Measurements from ENCODE around the gene MFN2.

MFN2 gene

DNA sequence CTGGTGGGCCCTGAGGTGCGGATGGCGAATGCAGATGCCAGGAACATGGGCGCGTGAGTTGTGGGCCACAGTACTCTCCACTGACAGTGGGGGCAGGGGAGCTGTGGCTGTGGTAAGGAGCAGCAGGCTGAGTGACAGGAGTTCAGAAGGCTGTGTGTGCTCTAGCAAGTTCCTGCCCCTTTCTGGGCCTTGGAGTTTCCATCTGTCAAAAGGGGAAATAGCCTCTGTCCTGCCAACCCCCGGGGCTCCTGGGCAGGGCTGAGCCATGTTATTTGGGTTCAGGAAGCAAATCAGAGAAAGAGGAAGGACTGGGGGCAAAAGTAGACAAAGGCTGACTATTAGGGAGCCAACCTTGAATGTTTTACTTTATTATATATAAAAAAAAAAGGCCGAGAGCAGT, 19.5 kb upstream of the MFN2 start:
- DNase-seq (ENCODE audit: low read depth) = no peak

DNA sequence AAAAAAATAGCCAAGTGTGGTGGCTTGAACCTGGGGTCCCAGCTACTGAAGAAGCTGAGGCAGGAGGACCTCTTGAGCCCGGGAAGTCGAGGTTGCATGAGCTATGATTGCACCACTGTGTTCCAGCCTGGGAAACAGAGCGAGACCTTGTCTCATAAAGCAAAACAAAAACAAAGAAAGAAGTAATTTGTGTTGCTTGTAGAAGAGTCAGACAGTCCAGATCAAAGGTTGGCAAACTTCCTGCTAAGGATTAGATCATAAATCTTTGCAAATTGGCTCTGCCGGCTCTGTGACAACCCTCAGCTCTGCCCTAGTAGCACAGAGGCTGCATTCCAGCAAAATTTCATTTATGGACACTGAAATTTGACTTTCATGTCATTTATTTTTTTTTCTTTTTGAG, 19.0 kb upstream of the MFN2 start:
- DNase-seq (ENCODE audit: low read depth) = no peak

DNA sequence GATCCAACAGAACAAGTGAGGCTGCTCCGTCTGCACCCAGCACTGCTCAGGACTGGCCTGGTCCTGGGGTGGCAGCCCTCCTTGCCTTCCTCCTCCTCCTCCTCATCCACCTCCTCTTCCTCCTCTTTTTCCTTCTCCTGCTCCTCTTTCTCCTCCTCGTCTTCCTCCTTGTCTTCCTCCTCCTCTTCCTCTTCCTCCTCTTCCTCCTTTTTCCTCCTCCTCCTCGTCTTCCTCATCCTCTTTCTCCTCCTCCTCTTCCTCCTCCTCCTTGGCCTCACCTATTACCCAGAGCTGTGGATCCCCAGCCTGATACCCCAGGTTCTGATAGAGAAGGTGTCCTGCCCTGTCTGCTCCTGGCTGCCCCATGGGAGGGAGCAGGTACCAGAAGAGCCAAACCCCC, 16.6 kb upstream of the MFN2 start:
- DNase-seq (ENCODE audit: low read depth) = no peak

DNA sequence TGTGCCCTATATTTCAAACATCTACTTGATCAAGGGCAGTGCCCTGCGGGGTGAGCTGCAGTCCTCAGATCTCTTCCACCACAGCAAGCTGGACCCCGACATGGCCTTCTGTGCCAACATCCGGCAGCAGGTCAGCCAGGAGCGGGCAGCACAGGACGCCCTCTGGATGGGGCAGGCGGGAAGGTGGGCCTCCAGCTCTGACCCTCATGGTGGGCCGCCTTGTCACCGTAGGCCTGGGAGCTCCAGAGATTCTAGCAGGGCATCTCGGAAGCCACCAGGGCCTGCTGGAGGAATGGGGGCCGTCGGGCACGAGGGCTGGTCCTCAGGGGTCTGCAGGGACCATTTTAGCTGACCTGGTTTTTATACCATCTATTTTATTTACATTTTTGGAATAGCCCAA, 15.6 kb upstream of the MFN2 start:
- DNase-seq (ENCODE audit: low read depth) = no peak

DNA sequence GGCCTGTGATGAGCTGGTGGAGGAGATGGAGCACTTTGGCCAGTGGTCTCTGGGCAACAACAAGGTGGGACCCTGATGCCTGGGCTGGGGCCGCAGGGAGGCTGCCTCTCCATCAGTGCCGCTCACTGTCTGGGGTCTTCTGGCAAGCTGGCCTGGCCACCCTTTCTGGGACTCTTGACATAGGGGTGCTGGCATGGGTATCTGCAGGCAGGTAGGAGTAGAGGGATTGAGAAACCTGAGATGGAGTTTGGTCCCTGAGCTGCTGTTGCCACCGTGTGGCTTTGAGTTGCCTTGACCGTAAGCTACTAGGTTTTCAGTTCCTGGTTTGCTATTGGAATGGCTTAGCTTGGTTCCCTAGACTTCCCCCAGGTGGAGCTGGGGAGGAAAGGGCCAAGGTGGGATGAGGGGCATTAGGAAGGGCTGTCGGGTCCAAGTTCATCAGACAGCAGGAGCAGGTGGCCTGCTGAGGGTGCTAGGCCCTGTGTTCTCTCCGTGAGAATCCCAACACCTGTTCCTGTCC, 13.2 kb upstream of the MFN2 start:
- no peak for DNase-seq (ENCODE audit: low read depth)

DNA sequence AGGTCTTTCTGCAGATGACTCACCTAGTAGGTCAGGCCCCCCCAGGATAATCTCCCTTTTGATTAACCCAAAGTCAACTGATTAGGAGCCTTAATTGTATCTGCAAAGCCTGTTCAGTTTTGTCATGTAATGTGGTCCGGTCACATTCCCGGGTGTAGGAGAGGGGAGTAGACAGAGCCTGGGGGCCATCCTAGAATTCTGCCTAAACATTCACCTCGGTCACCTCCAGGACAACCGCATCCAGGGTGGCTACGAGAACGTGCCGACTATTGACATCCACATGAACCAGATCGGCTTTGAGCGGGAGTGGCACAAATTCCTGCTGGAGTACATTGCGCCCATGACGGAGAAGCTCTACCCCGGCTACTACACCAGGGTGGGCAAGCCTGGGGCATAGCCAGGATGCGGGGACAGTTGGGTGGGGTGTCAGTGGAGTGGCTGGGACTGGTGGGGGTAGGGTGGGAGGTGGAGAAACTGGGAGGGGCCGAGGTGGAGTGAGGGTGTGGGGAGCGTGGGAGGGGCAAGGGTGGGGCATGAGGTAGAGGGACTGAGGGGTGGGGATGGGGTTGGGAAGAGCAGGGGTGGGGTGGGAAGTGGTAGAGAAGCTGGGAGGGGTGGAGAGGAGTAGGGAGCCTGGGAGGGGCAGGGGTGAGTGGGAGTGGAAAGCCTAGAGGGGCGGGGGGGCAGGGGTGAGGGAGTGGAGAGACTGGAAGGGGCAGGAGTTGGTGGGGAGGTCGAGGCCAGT, 9.6 kb upstream of the MFN2 start:
- no peak for DNase-seq (ENCODE audit: low read depth)

DNA sequence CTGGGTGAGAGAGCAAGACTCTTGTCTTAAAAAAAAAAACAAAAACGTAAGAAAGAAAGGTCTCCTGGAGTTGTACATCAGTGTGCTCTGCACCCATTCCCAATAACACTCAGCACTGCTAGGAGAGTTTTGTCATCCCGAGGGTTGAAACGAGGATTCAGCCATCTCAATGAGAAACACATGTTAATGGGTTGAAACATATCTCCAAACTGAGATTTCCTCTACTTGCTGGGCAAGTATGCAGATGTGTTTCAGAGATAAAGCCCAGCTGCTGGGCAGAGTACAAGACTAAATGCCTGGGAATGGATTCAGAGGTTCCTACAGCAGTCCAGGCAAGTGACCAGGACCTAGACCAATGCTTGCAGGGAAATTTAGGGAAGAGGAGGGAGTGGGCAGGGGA, 2.6 kb upstream of the MFN2 start:
- DNase-seq (ENCODE audit: low read depth) = no peak

DNA sequence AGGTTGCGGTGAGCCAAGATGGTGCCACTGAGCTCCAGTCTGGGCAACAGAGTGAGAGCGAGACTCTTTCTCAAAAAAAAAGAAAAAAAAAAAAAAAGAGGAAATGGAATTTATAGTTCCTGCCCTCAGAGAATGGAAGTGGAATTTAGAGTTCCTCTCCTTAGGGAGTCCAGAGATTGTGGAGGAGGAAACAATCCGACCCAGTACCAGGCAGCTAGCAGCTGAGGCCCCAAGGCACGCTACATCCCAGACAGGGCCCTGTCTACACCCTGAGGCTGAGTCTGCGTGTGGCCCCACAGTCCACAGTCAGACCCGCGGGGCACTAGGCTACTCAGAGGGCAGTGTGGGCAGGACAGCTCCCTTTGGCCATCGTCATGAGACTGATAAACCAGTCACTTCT, 1.9 kb upstream of the MFN2 start:
- DNase-seq (ENCODE audit: low read depth) = no peak

DNA sequence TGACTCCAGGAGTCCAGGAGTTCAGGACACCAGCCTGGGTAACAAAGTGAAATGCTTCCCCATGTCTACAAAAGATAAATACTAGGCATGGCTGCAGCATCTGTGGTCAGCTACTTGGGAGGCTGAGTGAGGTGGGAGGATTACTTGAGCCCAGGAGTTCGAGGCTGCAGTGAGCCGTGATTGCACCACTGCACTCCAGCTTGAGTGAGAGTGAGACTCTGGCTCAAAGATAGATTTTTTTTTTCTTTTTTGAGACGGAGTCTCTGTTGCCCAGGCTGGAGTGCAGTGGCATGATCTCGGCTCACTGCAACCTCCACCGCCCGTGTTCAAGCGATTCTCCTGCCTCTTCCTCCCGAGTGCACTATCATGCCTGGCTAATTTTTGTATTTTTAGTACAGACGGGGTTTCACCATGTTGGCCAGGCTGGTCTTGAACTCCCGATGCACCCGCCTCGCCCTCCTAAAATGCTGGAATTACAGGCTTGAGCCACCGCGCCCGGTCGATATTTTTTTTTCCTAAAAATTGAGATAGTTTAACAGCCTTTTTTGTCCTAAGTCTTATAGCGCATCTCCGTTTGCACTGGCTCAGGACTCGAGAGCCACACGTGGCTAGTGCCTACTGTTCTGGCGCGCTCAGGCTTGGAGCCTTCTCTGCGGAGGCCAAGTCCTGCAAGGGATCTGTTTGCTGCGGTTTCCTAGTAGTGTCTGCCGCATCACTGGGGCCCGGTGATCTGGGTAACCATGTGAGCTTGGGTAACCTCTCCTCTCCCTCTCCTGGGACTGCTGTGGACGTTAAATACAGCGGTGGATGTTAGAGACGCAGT, 1.0 kb upstream of the MFN2 start:
- no peak for DNase-seq (ENCODE audit: low read depth)

DNA sequence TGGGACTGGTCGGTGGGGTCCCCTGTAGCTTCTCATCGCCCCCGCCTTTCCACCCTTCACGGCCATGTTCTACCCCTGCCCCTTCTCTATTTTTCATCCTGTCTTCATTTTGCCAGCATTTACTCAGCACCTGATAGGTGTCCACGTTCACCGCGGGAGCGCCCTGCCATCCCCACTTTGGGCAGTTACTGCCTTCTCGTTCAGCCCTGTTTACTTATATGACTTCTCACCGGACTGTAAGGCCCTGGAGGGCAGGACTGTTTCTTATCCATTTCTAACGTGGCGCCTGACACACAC, 380 bp downstream of the MFN2 start:
- DNase-seq (ENCODE audit: low read depth) = no peak

DNA sequence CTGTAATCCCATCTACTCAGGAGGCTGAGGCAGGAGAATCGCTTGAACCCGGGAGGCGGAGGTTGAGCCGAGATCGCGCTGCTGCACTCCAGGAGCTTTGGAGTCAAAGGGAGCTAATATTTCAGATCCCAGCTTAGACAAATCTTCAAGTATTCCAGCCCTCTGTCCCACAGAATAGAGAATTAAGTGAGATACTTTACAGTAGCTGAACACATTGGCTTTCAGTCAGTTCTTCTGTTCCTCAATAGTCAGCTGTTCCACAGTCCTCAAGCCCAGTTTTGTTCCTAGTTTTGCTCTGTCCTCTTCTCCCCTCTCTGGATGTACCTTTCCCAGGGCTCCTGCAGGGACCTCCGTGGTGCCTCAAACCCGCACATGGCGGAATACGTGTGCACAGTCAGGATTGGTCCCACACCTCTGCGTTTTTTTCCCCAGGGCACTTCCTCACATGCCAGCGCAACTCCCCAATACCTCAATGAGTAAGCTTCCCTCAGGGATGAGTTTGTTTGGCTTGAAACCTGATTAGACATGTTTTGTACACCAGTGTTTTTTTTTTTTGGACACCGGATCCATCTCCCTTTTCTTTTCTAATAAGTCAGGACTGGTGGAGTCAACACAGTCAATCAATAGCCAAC, 1.2 kb downstream of the MFN2 start:
- no peak for DNase-seq (ENCODE audit: low read depth)

DNA sequence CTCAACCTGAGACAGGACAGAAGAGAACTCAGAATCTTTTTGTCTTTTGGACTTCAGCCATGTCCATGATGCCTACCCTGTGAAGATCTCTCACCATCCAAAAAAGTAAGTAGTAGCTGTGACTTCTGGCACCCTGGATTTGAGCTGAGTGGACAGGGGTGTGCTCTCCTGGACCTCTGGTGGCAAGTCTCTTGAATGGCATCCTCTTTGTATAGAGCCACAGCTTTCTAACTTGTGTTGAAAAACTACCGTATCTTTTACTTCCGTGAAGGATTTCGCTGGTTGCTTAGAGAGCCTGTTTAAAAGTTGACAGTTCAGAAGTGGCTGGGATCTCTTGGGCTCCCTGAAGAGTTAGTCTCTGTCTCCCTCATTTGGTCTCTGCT, 1.8 kb downstream of the MFN2 start:
- DNase-seq (ENCODE audit: low read depth) = no peak

DNA sequence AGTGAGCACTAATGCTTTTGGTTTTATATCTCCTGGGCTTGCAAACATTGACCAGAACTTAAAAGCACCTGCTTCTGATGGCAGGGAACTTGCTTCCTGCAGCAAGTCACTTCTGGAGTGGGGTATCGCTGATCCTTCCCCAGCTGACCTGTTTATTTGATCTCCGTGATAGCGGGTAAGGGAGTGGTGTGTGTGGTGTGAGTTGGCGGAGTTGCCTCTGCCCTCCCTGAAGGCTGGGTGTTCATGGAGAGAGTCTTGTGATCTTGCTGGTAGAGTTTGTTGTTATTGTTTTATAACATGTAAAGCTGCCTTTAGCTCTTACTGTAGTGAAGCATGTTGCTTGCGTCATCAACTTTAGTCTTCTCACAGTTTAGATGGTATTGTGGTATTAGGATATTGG, 3.9 kb downstream of the MFN2 start:
- no peak for DNase-seq (ENCODE audit: low read depth)

DNA sequence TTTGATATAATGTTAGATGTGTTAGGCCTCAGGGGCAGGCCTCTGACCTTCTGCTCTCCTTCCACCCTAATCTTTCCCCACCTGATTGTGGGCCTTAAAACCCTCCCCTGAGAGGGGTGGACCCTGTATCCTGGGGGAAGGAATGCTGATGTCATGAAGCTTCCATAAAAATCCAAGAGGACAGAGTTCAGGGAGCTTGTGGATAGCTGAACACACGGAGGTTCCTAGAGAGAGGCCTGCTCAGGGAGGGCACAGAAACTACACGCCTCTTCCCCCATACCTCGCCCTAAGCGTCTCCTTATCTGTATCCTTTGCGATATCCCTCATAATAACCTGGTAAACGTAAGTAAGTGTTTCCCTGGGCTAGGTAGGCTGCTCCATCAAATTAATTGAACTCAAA, 4.3 kb downstream of the MFN2 start:
- DNase-seq (ENCODE audit: low read depth) = no peak

DNA sequence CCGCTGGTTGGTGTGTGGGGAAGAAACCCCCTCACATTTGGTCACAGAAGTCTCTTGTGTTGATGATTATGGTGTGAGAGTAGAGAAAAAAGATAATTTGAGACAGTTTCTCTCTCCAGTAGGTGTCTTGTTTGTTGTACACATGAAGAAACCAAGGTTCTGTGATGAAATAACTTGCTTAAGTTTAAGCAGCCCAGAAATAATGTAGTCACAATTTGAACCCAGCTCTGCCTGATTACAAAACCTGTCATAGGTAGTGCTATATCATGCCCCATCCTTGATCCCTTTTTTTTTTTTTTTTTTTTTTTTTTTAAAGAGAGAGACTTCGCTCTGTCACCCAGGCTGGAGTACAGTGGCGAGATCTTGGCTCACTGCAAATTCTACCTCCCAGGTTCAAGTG, 4.9 kb downstream of the MFN2 start:
- no peak for DNase-seq (ENCODE audit: low read depth)

DNA sequence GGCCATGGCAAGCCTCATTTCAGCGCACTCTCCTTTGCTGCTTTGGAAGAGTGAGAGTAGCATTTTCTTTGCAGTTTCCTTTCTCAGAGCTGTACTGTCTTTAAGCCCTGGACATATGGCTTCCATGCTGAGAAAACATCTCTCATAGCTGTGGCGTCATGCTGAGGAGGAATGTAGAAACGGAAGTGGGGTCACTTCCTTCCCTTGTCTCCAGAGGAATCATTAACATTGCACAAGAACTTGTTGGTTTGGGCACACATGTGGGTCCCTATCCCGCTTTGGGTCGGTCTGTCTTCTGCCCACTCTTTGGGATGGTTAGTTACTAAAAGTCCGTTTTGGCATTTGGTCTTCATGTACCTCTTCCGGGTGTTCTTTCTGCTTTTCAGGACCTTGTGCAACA, 5.6 kb downstream of the MFN2 start:
- no peak for DNase-seq (ENCODE audit: low read depth)

DNA sequence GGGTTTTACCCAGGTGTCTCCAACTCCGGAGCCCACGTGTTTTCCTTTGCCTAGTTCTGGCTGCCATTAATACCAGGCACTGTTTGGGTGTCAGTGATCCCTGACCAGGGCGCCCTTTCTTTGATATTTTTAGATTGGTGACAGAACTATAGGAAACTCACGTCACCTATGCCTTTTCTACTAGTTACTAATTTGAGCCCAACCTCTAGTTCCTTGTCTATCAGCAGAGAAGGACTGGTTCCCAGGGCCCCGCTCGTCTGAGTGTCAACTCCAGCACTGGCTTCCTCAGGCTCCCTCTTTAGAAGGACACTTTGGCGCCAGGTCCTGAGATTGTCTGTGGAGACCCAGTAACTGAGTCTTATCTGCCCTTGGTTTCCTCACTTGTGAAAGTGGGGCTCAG, 9.4 kb downstream of the MFN2 start:
- no peak for DNase-seq (ENCODE audit: low read depth)

DNA sequence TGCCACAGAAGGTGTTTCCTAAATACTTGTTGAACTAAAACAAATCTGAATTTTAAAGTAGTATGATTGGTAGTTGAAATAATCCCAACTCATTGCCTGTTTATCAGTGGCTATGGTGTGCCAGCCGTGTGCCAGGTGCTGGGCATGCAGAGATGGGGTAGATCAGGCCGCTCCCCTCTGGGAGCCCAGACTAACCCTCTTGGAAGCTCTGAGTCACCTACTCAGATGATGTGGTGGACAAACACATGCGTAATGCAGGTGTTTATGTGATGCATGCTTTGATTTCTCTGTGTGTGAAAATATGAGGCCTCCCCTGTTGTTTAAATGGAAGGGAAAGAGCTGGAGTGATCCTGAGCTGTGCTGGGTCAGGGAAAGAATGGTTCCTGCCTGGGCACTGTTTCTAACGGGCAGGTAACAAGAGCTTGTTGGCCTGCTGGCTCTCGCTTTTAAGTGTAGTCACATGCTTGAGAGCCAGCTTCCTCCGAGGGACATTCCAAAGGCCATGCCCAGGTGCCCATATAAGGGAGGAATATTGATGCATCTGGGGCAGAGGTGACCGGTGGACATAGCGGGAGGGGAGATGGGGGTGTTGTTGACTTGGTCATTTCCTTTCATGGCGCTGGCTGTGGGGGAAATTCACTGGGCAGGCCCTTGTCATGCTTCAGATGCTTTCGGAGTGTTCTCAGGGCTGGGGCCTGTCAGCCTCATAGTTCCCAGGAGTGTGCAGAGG, 10.2 kb downstream of the MFN2 start:
- no peak for DNase-seq (ENCODE audit: low read depth)

DNA sequence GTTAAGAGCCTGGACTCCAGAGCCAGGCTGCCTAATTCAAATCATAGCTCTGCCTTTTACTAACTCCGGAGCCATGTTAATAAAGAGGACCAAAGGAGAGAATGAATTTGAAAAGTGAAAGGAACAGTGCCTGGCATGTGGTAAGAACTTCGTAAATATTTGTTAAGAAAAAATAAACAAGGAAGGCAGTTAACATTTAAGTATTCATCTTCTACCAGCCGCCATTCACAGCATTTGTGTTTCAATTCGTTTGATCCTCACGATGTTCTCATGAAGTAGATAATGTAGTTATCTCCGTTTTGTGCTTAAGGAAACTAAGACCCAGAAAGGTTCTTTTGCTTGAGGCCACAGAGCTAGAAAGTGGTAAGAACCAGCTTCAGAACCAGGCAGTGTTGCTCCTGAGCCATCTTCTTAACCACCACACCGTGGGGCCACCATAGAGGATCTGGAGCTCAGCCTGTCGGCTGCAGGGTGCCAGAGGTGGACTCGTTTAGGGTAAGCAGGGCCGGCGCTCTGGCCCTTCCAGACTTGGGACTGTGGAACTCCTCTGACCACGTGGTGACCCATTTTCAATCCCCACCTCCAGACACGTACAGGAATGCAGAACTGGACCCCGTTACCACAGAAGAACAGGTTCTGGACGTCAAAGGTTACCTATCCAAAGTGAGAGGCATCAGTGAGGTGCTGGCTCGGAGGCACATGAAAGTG, 11.9 kb downstream of the MFN2 start:
- no peak for DNase-seq (ENCODE audit: low read depth)

DNA sequence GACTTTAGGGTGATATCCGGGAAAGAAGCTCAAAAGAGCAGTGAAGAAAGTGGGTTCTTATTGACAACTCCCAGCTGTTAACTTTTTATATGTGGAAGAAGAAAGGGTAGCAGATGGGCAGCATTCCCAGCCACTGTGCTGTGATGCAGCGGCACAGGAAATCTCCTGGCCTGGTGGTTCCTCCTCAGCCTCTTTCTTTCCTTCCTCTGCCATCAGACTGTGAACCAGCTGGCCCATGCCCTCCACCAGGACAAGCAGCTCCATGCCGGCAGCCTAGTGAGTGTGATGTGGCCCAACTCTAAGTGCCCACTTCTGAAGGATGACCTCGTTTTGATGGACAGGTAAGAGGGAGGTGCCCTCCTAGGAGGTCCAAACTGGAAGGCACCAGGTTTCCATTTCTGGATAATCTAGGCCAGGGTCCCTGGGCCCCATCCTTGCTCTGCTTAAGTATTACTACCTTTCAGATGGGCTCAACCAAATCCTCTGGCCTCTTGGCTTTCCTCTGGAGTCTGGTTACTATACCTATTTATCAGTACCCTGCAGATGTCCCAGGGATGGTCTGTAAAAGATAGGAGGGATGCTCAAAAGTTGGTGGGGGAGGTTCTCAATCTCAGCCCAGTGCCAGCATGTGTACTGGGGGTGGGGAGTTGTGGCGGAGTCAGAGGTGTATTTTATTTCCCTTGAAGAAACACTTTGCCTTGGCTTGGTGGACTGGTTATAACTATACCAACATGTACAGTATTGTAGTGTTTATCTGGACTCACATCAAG, 17.0 kb downstream of the MFN2 start:
- DNase-seq (ENCODE audit: low read depth) = no peak

DNA sequence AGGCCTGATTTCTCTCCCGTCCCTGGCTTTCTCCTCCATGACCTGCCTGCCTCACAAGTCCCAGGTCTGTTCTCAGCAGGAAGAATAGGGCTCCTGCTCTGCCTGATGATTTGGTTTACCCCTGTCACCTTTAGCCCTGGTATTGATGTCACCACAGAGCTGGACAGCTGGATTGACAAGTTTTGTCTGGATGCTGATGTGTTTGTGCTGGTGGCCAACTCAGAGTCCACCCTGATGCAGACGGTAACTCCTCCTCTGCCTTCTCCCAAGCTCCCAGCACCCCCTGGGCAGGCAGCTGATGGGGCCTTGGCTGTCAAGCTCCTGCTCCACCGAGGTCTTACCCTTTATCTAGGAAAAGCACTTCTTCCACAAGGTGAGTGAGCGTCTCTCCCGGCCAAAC, 18.4 kb downstream of the MFN2 start:
- DNase-seq (ENCODE audit: low read depth) = no peak
